Suppressor macrophage (primary cell): Measurements from ENCODE around the gene C1QTNF5.

ENCODE experiments used
- DNase-seq, 4 experiments: peaks; one replicate each; pipeline ENCODE4 v3.0.0-alpha.2; 2020 to 2022

C1QTNF5 gene

GRCh38 chr11:119290894-119291497, 49.7 kb downstream of the C1QTNF5 start:
- DNase-seq = no peak
